Choroid plexus epithelial cell (primary cell): ENCODE results near the gene SCN4B.

ENCODE experiments used
- DNase-seq: peaks from one replicate; pipeline ENCODE4 v3.0.0-alpha.2; 2010; ENCODE audit warnings: low read depth
- H3K4me3 ChIP-seq: 2 replicates; pipeline ENCODE4 v1.5.1; 2011; ENCODE audit warnings: low read depth, mild to moderate bottlenecking, control low read depth, low read length, moderate library complexity
- CTCF ChIP-seq: conservative IDR thresholded peaks from 2 replicates; pipeline ENCODE4 v1.5.1; 2011; ENCODE audit warnings: low read depth, mild to moderate bottlenecking, control low read depth, inconsistent platforms, low read length, moderate library complexity

Gene SCN4B

GRCh38 chr11:118117790-118118601 lies 34.6 kb downstream of the SCN4B start:
- no peak for DNase-seq
- H3K4me3 ChIP-seq = no peak overlapping the region
- no peak for TF ChIP-seq CTCF

- H3K4me3 ChIP-seq = no peak overlapping the region
- no peak for TF ChIP-seq CTCF
- DNase-seq = no peak
These were observed 37.6 kb downstream of the SCN4B start for GRCh38 chr11:118115048-118115447.

- no peak overlapping the region for H3K4me3 ChIP-seq
- DNase-seq = no peak
- no peak for TF ChIP-seq CTCF
These were observed 38.4 kb downstream of the SCN4B start for GRCh38 chr11:118114266-118114665.

GRCh38 chr11:118112711-118113430 lies 39.8 kb downstream of the SCN4B start:
- DNase-seq = no peak
- TF ChIP-seq CTCF = no peak
- H3K4me3 ChIP-seq = no peak overlapping the region

GRCh38 chr11:118111744-118112035 lies 40.9 kb downstream of the SCN4B start:
- no peak for TF ChIP-seq CTCF
- no peak for DNase-seq
- H3K4me3 ChIP-seq = no peak overlapping the region

GRCh38 chr11:118111019-118111743 lies 41.4 kb downstream of the SCN4B start:
- no peak for DNase-seq
- no peak for TF ChIP-seq CTCF
- no peak overlapping the region for H3K4me3 ChIP-seq
